Astrocyte of the cerebellum (primary cell): ENCODE measurements around the gene ITPR2.

ENCODE experiments used
- DNase-seq: peaks from one replicate; pipeline ENCODE4 v3.0.0-alpha.2; 2011; ENCODE audit warnings: low read depth
- H3K4me3 ChIP-seq: 2 replicates; pipeline ENCODE4 v1.5.1; 2011; ENCODE audit warnings: mild to moderate bottlenecking, low read depth, low read length, moderate library complexity
- in situ Hi-C: cut with HindIII; loops from 2 replicates; pipeline ENCODE4 v1.10.0; 2017; ENCODE audit warnings: low sequenced_read_pairs
- TF ChIP-seq, protein P1 (sequence below): IDR thresholded peaks from 2 replicates; pipeline ENCODE4 v1.5.1; 2012; ENCODE audit warnings: low read length, low read depth, moderate library complexity, mild to moderate bottlenecking; ENCODE audit errors: missing control alignments

The ITPR2 gene

DNA sequence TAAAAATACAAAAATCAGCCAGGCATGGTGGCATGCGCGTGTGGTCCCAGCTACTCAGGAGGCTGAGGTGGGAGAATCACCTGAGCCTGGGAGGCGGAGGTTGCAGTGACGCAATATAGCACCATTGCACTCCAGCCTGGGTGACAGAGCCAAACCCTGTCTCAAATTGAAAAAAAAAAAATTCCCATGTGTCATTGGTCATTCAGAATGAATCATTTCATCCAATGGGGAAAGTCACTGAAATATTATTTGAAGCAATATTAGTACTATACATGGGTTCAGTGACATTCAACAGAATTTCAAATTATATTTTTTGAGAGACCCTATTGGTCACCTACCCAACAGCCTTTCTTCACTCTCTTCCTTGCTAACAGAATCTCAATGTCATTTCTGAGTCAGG is 276.1 kb downstream of the ITPR2 start:
- H3K4me3 ChIP-seq: no peak overlapping the region
- TF ChIP-seq, protein P1, sequence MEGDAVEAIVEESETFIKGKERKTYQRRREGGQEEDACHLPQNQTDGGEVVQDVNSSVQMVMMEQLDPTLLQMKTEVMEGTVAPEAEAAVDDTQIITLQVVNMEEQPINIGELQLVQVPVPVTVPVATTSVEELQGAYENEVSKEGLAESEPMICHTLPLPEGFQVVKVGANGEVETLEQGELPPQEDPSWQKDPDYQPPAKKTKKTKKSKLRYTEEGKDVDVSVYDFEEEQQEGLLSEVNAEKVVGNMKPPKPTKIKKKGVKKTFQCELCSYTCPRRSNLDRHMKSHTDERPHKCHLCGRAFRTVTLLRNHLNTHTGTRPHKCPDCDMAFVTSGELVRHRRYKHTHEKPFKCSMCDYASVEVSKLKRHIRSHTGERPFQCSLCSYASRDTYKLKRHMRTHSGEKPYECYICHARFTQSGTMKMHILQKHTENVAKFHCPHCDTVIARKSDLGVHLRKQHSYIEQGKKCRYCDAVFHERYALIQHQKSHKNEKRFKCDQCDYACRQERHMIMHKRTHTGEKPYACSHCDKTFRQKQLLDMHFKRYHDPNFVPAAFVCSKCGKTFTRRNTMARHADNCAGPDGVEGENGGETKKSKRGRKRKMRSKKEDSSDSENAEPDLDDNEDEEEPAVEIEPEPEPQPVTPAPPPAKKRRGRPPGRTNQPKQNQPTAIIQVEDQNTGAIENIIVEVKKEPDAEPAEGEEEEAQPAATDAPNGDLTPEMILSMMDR: no peak
- in situ Hi-C loops: no loop called here
- no peak for DNase-seq

DNA sequence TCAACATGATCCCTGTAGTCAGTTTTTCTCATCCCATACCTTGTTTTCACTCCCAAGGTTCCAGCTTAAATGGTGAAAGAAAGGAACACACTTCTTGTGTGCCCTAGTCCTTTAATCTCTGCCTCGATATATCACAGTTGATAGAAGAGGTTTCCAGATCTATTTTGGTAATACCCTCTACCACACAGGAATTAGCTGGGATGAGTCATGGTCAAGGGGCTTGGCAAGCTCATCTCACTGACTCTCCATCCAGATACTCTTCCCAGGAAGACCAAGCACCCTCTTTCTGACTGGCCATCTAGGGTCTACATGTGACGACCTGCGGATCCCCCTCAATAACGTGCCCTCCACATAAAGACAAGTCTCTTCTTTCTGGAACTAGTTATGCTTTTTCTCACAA is 277.9 kb downstream of the ITPR2 start:
- no peak for DNase-seq
- in situ Hi-C loops: no loop called here
- no peak overlapping the region for H3K4me3 ChIP-seq
- TF ChIP-seq, protein P1: no peak

GRCh38 chr12:26554332-26554731 is 278.7 kb downstream of the ITPR2 start:
- TF ChIP-seq, protein P1: no peak
- no peak overlapping the region for H3K4me3 ChIP-seq
- no peak for DNase-seq
- in situ Hi-C loops: no loop called here

GRCh38 chr12:26551385-26551784 is 281.6 kb downstream of the ITPR2 start:
- H3K4me3 ChIP-seq: no peak overlapping the region
- in situ Hi-C loops: no loop called here
- no peak for DNase-seq
- TF ChIP-seq, protein P1: no peak

DNA sequence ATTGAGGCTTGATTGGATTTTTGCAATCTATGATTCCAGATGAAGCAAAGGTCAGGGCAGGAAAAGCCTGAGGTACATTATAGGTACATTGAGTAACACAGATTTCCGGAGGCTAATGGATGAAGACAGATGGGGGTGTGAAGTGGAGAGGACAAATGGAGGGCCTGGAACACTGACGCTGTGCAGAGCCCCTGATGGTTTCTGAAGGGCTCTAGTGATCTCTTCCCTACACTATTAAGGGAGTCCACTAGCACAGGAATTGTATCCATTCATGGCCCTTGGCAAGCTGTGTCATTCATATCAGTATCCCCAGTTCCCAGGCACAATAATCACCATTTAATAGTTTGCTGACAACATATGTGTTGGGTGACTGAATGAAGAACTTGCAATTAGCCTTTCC is 284.8 kb downstream of the ITPR2 start:
- TF ChIP-seq, protein P1: no peak
- no peak for DNase-seq
- H3K4me3 ChIP-seq: no peak overlapping the region
- in situ Hi-C loops: no loop called here

- TF ChIP-seq, protein P1: no peak
- no peak overlapping the region for H3K4me3 ChIP-seq
- in situ Hi-C loops: no loop called here
- no peak for DNase-seq
These were observed 286.3 kb downstream of the ITPR2 start for GRCh38 chr12:26546535-26547314.
